ENCODE measurements around the gene DTX4. TPM values are rescaled to one million over a fixed set of nuclear protein-coding genes. Genes with fewer than 3 reads are reported as not detected.

The DTX4 gene
- total RNA-seq, 1 experiment from 2014 or later = 0.21 TPM

GRCh38 chr11:59218893-59219292 is 47.0 kb downstream of the DTX4 start:
- ATAC-seq = no peak
- H3K36me3 ChIP-seq (ENCODE audit: control insufficient read depth, insufficient read depth, low read length) = no peaks in the 10 kb centered on the region
- CTCF ChIA-PET = no interaction called here
- no peak overlapping the region for H3K27ac ChIP-seq (ENCODE audit: low read length)
- intact Hi-C loops (cut with micrococcal nuclease; ENCODE audit: unreplicated experiment) (no loop called here), in situ Hi-C loops (cut with HindIII; ENCODE audit: low pct_unique_long_range_greater_than_20kb, low sequenced_read_pairs) (no loop called here)
- H3K27me3 ChIP-seq (ENCODE audit: control insufficient read depth, insufficient read depth, low read length) = no peaks in the 10 kb centered on the region
- DNase-seq (ENCODE audit: low read depth, low spot score) = no peak
- TF ChIP-seq POLR2AphosphoS5 (IDR thresholded peaks at IDR 0.05; ENCODE audit: low read depth, low read length) = no peak
- TF ChIP-seq, protein P1, sequence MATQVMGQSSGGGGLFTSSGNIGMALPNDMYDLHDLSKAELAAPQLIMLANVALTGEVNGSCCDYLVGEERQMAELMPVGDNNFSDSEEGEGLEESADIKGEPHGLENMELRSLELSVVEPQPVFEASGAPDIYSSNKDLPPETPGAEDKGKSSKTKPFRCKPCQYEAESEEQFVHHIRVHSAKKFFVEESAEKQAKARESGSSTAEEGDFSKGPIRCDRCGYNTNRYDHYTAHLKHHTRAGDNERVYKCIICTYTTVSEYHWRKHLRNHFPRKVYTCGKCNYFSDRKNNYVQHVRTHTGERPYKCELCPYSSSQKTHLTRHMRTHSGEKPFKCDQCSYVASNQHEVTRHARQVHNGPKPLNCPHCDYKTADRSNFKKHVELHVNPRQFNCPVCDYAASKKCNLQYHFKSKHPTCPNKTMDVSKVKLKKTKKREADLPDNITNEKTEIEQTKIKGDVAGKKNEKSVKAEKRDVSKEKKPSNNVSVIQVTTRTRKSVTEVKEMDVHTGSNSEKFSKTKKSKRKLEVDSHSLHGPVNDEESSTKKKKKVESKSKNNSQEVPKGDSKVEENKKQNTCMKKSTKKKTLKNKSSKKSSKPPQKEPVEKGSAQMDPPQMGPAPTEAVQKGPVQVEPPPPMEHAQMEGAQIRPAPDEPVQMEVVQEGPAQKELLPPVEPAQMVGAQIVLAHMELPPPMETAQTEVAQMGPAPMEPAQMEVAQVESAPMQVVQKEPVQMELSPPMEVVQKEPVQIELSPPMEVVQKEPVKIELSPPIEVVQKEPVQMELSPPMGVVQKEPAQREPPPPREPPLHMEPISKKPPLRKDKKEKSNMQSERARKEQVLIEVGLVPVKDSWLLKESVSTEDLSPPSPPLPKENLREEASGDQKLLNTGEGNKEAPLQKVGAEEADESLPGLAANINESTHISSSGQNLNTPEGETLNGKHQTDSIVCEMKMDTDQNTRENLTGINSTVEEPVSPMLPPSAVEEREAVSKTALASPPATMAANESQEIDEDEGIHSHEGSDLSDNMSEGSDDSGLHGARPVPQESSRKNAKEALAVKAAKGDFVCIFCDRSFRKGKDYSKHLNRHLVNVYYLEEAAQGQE (IDR thresholded peaks at IDR 0.05; ENCODE audit: insufficient read depth in 1 of 2, low read depth in 2 of 2, low read length in 1 of 2) = no peak
- no peak for TF ChIP-seq TCF7L2 (IDR thresholded peaks at IDR 0.05; ENCODE audit: low read depth, low read length)
- no peak for TF ChIP-seq CTCF (IDR thresholded peaks at IDR 0.05)
- TF ChIP-seq SIN3A (IDR thresholded peaks at IDR 0.05; ENCODE audit: borderline replicate concordance, insufficient read depth, low read depth, low read length) = no peak
- no TSS peak for BruUV-seq (replicated peaks)
- H3K9me3 ChIP-seq (ENCODE audit: control insufficient read depth, insufficient read depth, low read depth, low read length) = no peaks in the 10 kb centered on the region
- POLR2A ChIA-PET = no interaction called here
- H3K4me3 ChIP-seq (ENCODE audit: low read depth in 2 of 2, low read length in 2 of 2) = no peak overlapping the region
- no peaks in the 10 kb centered on the region for H3K4me1 ChIP-seq (ENCODE audit: control insufficient read depth, insufficient read depth, low read length)

GRCh38 chr11:59219836-59220235 is 47.9 kb downstream of the DTX4 start:
- in situ Hi-C loops (cut with HindIII; ENCODE audit: low pct_unique_long_range_greater_than_20kb, low sequenced_read_pairs) = no loop called here
- Histone ChIP-seq H3K9me3 (ENCODE audit: control insufficient read depth, insufficient read depth, low read depth, low read length) (no peaks in the 10 kb centered on the region), H3K27ac (ENCODE audit: low read length) (no peak overlapping the region), H3K4me3 (ENCODE audit: low read depth in 2 of 2, low read length in 2 of 2) (no peak overlapping the region), H3K36me3 (ENCODE audit: control insufficient read depth, insufficient read depth, low read length) (no peaks in the 10 kb centered on the region), H3K27me3 (ENCODE audit: control insufficient read depth, insufficient read depth, low read length) (no peaks in the 10 kb centered on the region), H3K4me1 (ENCODE audit: control insufficient read depth, insufficient read depth, low read length) (no peaks in the 10 kb centered on the region)
- CTCF ChIA-PET = interaction anchor here (0.6 kb wide), 1 partner anchor 48 kb away, joined by 8 read pairs; the partner anchor contains the start of gene DTX4
- POLR2A ChIA-PET = no interaction called here
- BruUV-seq (replicated peaks) = no TSS peak
- no peak for TF ChIP-seq SIN3A (IDR thresholded peaks at IDR 0.05; ENCODE audit: borderline replicate concordance, insufficient read depth, low read depth, low read length)
- no peak for TF ChIP-seq POLR2AphosphoS5 (IDR thresholded peaks at IDR 0.05; ENCODE audit: low read depth, low read length)
- TF ChIP-seq, protein P1 (IDR thresholded peaks at IDR 0.05; ENCODE audit: insufficient read depth in 1 of 2, low read depth in 2 of 2, low read length in 1 of 2) = no peak
- no peak for ATAC-seq
- intact Hi-C loops (cut with micrococcal nuclease; ENCODE audit: unreplicated experiment) = no loop called here
- no peak for DNase-seq (ENCODE audit: low read depth, low spot score)
